Sigmoid colon (tissue), 3 donors: Measurements from ENCODE around the gene TMEM164.

ENCODE experiments used
- POLR2A ChIP-seq, 2 donors: fragments of 450-650 bp; IDR thresholded peaks; one replicate each; pipeline ENCODE4 v1.6.1; 2016; ENCODE audit warnings: antibody characterized with exemption in 2 of 2, mild to moderate bottlenecking in 2 of 2, moderate library complexity in 2 of 2
- TF ChIP-seq, protein P1 (sequence below), 4 experiments: fragments of 450-650 bp in 3 of 4; fragments of 200-600 bp in 1 of 4; IDR thresholded peaks; one replicate each; pipeline ENCODE4 v1.5.1; 2016 to 2019; ENCODE audit warnings: antibody characterized with exemption in 4 of 4, mild to moderate bottlenecking in 3 of 4, moderate library complexity in 2 of 4

DNA sequence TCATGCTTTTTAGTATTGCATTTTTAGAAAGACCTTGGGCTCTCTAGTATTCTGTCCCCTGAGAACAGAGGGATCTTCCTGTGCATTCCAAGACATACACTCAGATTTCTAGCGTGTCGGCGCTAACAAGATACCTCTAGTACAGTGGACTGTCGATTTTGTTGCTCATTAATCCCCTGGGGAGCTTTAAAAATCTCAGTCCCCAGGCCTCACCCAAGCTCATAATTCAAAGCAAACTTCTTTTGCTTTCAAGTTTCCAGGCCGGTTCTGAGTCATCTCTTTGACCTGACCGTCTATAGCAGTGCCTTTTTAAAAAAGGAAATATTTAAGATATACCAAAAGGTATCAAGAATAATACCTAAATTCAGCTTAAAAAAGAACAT is 178.0 kb downstream of the TMEM164 start:
- TF ChIP-seq POLR2A (IDR thresholded peaks at IDR 0.05): no peak
- TF ChIP-seq, protein P1, sequence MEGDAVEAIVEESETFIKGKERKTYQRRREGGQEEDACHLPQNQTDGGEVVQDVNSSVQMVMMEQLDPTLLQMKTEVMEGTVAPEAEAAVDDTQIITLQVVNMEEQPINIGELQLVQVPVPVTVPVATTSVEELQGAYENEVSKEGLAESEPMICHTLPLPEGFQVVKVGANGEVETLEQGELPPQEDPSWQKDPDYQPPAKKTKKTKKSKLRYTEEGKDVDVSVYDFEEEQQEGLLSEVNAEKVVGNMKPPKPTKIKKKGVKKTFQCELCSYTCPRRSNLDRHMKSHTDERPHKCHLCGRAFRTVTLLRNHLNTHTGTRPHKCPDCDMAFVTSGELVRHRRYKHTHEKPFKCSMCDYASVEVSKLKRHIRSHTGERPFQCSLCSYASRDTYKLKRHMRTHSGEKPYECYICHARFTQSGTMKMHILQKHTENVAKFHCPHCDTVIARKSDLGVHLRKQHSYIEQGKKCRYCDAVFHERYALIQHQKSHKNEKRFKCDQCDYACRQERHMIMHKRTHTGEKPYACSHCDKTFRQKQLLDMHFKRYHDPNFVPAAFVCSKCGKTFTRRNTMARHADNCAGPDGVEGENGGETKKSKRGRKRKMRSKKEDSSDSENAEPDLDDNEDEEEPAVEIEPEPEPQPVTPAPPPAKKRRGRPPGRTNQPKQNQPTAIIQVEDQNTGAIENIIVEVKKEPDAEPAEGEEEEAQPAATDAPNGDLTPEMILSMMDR (IDR thresholded peaks at IDR 0.05): no peak
